Stomach (tissue), 9 donors: ENCODE measurements around the gene MAML1. TPM values are rescaled to one million over a fixed set of nuclear protein-coding genes. Genes with fewer than 3 reads are reported as not detected.

Experiments used
- DNase-seq, 2 donors: peaks; one replicate each; pipeline versions ENCODE4 v3.0.0 to v3.0.0-alpha.2; 2013 to 2019
- H3K27ac ChIP-seq, 5 donors: fragments of 200-600 bp in 4 of 5; sonication (generic) in 4 of 5; one replicate each; pipeline ENCODE4 v1.5.1; 2013 to 2019; ENCODE audit warnings: mild to moderate bottlenecking in 1 of 5, moderate library complexity in 1 of 5
- H3K27me3 ChIP-seq, 3 donors: fragments of 200-600 bp; sonication (generic); one replicate each; pipeline ENCODE4 v1.5.1; 2017 to 2019; ENCODE audit warnings: mixed run types in 1 of 3
- H3K36me3 ChIP-seq, 4 donors: fragments of 200-600 bp; sonication (generic); 1 replicate in 3 of 4; 2 replicates in 1 of 4; pipeline ENCODE4 v1.5.1; 2016 to 2019
- H3K4me1 ChIP-seq, 4 donors: fragments of 200-600 bp; sonication (generic); one replicate each; pipeline ENCODE4 v1.5.1; 2016 to 2019
- H3K4me3 ChIP-seq, 4 donors: fragments of 200-600 bp; sonication (generic) in 3 of 4; one replicate each; pipeline ENCODE4 v1.5.1; 2016 to 2019; ENCODE audit warnings: mild to moderate bottlenecking in 1 of 4
- H3K9me3 ChIP-seq, 4 donors: fragments of 200-600 bp; sonication (generic); one replicate each; pipeline ENCODE4 v1.5.1; 2016 to 2019
- EP300 ChIP-seq: sonication (generic); formaldehyde crosslinking; IDR thresholded peaks from one replicate; pipeline ENCODE4 v1.6.1; 2017; ENCODE audit warnings: antibody characterized with exemption
- POLR2A ChIP-seq, 4 donors: fragments of 450-650 bp; IDR thresholded peaks; one replicate each; pipeline ENCODE4 v1.6.1; 2016; ENCODE audit warnings: antibody characterized with exemption in 4 of 4, control low read depth in 2 of 4, mild to moderate bottlenecking in 1 of 4, moderate library complexity in 1 of 4
- POLR2AphosphoS5 ChIP-seq, 3 donors: sonication (generic); formaldehyde crosslinking; IDR thresholded peaks; one replicate each; pipeline ENCODE4 v1.6.1; 2016; ENCODE audit warnings: antibody characterized with exemption in 3 of 3
- WGBS, 5 donors: extraction: QIAGEN DNeasy Blood & Tissue Kit in 3 of 5; methylation state at CpG; one replicate each; pipeline versions ENCODE4 v1.1.5 to v1.1.7; 2013 to 2018; 5-methylcytosine and 5-hydroxymethylcytosine counted together
- intact Hi-C: fragments of 100-400 bp; cut with DNase I; formaldehyde crosslinking; loops from one replicate; pipeline ENCODE4 v1.15.1; 2023; ENCODE audit warnings: low total_unique reads
- polyA plus RNA-seq, 3 donors: library from polyadenylated mRNA; stranded (reverse); fragments of 200-250 nt; gene quantifications; one replicate each; pipeline ENCODE4 v1.2.3, GENCODE V29; 2013
- total RNA-seq, 5 donors: library from RNA; depleted of rRNA; stranded (reverse); fragments of >200 nt; gene quantifications; one replicate each; pipeline versions ENCODE4 v1.1.0 to v1.2.3, GENCODE V29; 2014 to 2016
- TF ChIP-seq, protein P1 (sequence below), 7 experiments: fragments of 450-650 bp in 4 of 7; fragments of 200-600 bp in 3 of 7; sonication (generic) in 3 of 7; IDR thresholded peaks; one replicate each; pipeline ENCODE4 v1.5.1; 2016 to 2019; ENCODE audit warnings: antibody characterized with exemption in 7 of 7, control low read depth in 2 of 7, mild to moderate bottlenecking in 1 of 7
- donor health status: healthy with polysubstance abuse.
- donor health status: Bipolar disorder and iron deficiency.
- donor health status: healthy.

Gene MAML1
- total and polyA plus RNA-seq, 8 donors: 5.8 to 26.8 (median 12.2) TPM

DNA sequence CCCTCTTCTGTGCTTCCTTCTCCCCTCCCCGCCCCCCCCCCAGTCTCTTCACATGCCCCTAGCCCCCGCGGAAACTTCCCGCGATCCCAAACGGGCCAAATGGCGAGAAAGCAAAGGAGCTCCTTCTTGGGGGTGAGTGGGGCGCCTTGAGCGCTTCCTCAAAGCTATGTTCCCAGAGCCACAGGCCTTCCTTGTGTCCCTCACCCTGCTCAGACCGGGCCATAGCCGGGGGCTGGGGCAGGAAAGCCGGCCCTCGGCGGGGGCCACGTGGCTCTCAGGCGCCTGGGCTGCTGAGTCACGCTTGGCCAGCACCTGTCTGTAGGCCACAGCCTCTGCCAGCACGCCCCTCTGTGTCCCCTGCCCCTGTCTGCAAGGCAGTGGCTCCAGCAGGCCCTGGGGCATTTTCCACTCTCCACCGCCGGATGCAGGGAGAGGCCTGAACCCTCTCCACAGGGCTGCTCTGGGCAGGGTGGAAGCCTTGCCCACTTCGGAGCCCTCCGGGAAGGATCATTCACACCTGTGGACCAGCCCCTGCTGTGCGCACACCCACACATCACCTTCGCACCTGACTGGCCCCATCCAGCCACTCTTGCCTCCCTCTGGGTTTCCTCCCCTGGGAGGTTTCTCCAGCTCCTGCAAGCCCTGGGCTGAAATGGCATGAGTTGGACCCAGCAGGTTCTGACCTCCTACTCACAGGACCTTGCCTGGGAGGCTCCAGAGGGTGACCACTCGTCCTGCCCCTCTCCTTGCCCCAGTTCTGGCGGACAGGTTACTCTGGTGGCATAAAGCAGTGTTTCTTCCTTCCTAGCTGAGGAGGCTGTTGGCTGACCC lies 86.9 kb downstream of the MAML1 start:
- TF ChIP-seq, protein P1, sequence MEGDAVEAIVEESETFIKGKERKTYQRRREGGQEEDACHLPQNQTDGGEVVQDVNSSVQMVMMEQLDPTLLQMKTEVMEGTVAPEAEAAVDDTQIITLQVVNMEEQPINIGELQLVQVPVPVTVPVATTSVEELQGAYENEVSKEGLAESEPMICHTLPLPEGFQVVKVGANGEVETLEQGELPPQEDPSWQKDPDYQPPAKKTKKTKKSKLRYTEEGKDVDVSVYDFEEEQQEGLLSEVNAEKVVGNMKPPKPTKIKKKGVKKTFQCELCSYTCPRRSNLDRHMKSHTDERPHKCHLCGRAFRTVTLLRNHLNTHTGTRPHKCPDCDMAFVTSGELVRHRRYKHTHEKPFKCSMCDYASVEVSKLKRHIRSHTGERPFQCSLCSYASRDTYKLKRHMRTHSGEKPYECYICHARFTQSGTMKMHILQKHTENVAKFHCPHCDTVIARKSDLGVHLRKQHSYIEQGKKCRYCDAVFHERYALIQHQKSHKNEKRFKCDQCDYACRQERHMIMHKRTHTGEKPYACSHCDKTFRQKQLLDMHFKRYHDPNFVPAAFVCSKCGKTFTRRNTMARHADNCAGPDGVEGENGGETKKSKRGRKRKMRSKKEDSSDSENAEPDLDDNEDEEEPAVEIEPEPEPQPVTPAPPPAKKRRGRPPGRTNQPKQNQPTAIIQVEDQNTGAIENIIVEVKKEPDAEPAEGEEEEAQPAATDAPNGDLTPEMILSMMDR (IDR thresholded peaks at IDR 0.05): no peak
- TF ChIP-seq POLR2AphosphoS5 (IDR thresholded peaks at IDR 0.05) (peak in 2 of 3 donors; percentile 5 to 8), EP300 (no peak)
- WGBS, 5 donors: 17 to 23% (median 20%) methylated on average over 22 to 26 of the region's 26 CpGs
- peak overlapping the region; percentile 65 to 100 (median 90) for H3K4me3 ChIP-seq
- no peaks in the 10 kb centered on the region for H3K27me3 ChIP-seq
- peaks cover 12 to 27% (median 26%) of the 10 kb centered on the region in 4 donors for H3K36me3 ChIP-seq
- intact Hi-C loops: no loop called here
- peaks cover 62 to 71% (median 69%) of the 10 kb centered on the region in 4 donors for H3K4me1 ChIP-seq
- peak; percentile 77 to 84 for DNase-seq
- H3K27ac ChIP-seq: peak overlapping the region; percentile 91 to 100 (median 99)
- no peaks in the 10 kb centered on the region for H3K9me3 ChIP-seq

DNA sequence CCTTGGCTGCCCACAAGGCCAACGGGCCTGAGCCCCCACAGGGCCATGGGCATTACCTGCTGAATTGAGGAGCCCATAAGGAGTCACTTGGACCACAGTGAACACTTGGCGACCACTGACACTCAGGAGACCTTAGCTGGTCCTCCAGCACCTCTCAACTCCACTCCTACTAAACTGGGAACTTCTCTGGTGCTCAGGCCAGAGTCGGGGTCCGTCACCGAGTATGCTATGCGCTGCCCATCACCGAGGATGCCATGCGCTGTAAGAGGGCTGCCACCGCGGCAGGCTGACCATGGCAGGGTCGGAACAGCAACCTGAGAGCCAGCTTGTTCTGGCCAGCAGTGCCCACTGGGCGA lies 87.5 kb downstream of the MAML1 start:
- H3K9me3 ChIP-seq: no peaks in the 10 kb centered on the region
- H3K4me1 ChIP-seq: peaks cover 68 to 77% (median 75%) of the 10 kb centered on the region in 4 donors
- DNase-seq: no peak
- intact Hi-C loops: no loop called here
- TF ChIP-seq EP300 (no peak), POLR2AphosphoS5 (IDR thresholded peaks at IDR 0.05) (peak in 1 of 3 donors; percentile 4), POLR2A (IDR thresholded peaks at IDR 0.05) (no peak)
- TF ChIP-seq, protein P1 (IDR thresholded peaks at IDR 0.05): no peak
- peak overlapping the region; percentile 65 to 100 (median 90) for H3K4me3 ChIP-seq
- WGBS, 5 donors: 20 to 34% (median 24%) methylated on average over 8 to 12 of the region's 12 CpGs
- H3K27me3 ChIP-seq: no peaks in the 10 kb centered on the region
- H3K27ac ChIP-seq: peak overlapping the region; percentile 91 to 100 (median 99)
- peaks cover 18 to 32% (median 29%) of the 10 kb centered on the region in 4 donors for H3K36me3 ChIP-seq

DNA sequence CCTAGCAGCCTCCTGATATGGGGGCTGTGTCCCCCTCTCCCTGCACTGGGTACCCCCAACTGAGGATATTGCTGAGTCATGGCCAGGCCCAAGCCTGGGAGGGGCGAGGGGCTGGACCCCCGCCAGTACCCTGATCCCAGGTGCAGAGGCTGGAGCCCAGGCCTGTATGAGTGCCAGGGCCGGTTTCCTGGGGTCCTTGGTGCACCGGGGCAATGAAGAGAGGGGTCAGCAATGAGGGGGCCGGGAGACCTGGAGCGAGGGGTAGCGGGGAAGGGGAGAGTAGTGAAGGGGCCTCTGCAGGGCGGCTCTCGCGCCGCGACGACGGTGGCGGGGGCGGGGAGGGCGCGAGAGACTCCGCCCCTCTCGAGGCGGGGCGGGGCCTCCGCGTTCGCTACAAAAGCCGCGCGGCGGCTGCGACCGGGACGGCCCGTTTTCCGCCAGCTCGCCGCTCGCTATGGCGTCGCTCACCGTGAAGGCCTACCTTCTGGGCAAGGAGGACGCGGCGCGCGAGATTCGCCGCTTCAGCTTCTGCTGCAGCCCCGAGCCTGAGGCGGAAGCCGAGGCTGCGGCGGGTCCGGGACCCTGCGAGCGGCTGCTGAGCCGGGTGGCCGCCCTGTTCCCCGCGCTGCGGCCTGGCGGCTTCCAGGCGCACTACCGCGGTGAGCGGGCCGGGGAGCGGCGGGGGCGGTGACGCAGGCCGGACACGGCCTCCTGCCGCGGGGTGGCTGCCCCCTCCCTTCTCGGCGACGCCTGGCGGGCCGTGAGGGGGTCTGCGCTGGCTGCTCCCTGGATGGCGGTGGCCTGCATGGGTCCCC lies 88.1 kb downstream of the MAML1 start, which contains the start of gene SQSTM1:
SQSTM1 (plus strand) TSS at position 423 of the 815 bp plus-strand sequence; CDS start at position 455, 32 bp downstream.
- DNase-seq: peak; percentile 84 to 96
- Histone ChIP-seq H3K4me1 (peaks cover 74 to 83% (median 81%) of the 10 kb centered on the region in 4 donors), H3K27me3 (no peaks in the 10 kb centered on the region), H3K4me3 (peak within 1 kb of the TSS; percentile 65 to 100 (median 90)), H3K27ac (peak within 1 kb of the TSS; percentile 91 to 100 (median 99)), H3K9me3 (no peaks in the 10 kb centered on the region), H3K36me3 (peaks cover 24 to 38% (median 35%) of the 10 kb centered on the region in 4 donors)
- intact Hi-C loops: no loop called here
- TF ChIP-seq POLR2AphosphoS5 (IDR thresholded peaks at IDR 0.05): peak; percentile 90 to 100 (median 100)
- TF ChIP-seq, protein P1 (IDR thresholded peaks at IDR 0.05): peak in 1 of 7 experiments; percentile 15
- TF ChIP-seq EP300: no peak
- peak in 2 of 4 donors; percentile 80 to 98 for TF ChIP-seq POLR2A (IDR thresholded peaks at IDR 0.05)
- WGBS, 5 donors: 0 to 1% (median 0%) methylated on average over 7 to 81 of the region's 81 CpGs
